Stomach smooth muscle (tissue), 2 donors: ENCODE data around the gene AP3D1.

Experiments
- H3K27ac ChIP-seq: one replicate; pipeline ENCODE4 v1.7.0; 2013; ENCODE audit warnings: mild to moderate bottlenecking, low read length, inconsistent platforms
- H3K27me3 ChIP-seq, 2 donors: one replicate each; pipeline ENCODE4 v1.7.0; 2013; ENCODE audit warnings: low read length in 2 of 2; ENCODE audit not compliant: insufficient read depth in 2 of 2, control insufficient read depth in 1 of 2
- H3K36me3 ChIP-seq, 2 donors: one replicate each; pipeline ENCODE4 v1.7.0; 2013; ENCODE audit warnings: low read length in 2 of 2; ENCODE audit not compliant: control insufficient read depth in 2 of 2, insufficient read depth in 2 of 2
- H3K4me1 ChIP-seq: one replicate; pipeline ENCODE4 v1.7.0; 2013; ENCODE audit warnings: low read length; ENCODE audit not compliant: control insufficient read depth, insufficient read depth
- H3K4me3 ChIP-seq, 2 donors: one replicate each; pipeline ENCODE4 v1.7.0; 2013; ENCODE audit warnings: low read length in 2 of 2
- H3K9ac ChIP-seq, 2 donors: one replicate each; pipeline ENCODE4 v1.7.0; 2013; ENCODE audit warnings: low read length in 2 of 2, mild to moderate bottlenecking in 1 of 2
- H3K9me3 ChIP-seq, 2 donors: one replicate each; pipeline ENCODE4 v1.7.0; 2013; ENCODE audit warnings: low read length in 2 of 2; ENCODE audit not compliant: control insufficient read depth in 2 of 2
- donor health status: healthy.
- donor health status: Pancreatic carcinoma.

AP3D1 gene

GRCh38 chr19:2115324-2115723 is 36.0 kb downstream of the AP3D1 start:
- H3K27me3 ChIP-seq: no peaks in the 10 kb centered on the region
- no peak overlapping the region for H3K27ac ChIP-seq
- H3K36me3 ChIP-seq: peaks cover 63 to 78% of the 10 kb centered on the region in 2 donors

GRCh38 chr19:2114821-2115220 is 36.5 kb downstream of the AP3D1 start:
- H3K9ac ChIP-seq: no peak overlapping the region
- H3K36me3 ChIP-seq: peaks cover 66 to 79% of the 10 kb centered on the region in 2 donors

More at GRCh38 chr19:2115324-2115723, 36.0 kb downstream of the AP3D1 start:
- Histone ChIP-seq H3K4me1 (no peaks in the 10 kb centered on the region), H3K9ac (no peak overlapping the region), H3K4me3 (no peak overlapping the region), H3K9me3 (no peaks in the 10 kb centered on the region)

GRCh38 chr19:2114218-2114617 is 37.1 kb downstream of the AP3D1 start:
- H3K4me3 ChIP-seq: no peak overlapping the region
- no peak overlapping the region for H3K27ac ChIP-seq
- H3K27me3 ChIP-seq: no peaks in the 10 kb centered on the region
- H3K9me3 ChIP-seq: no peaks in the 10 kb centered on the region
- no peaks in the 10 kb centered on the region for H3K4me1 ChIP-seq
- peaks cover 70 to 83% of the 10 kb centered on the region in 2 donors for H3K36me3 ChIP-seq
- H3K9ac ChIP-seq: no peak overlapping the region

More at GRCh38 chr19:2114821-2115220, 36.5 kb downstream of the AP3D1 start:
- Histone ChIP-seq H3K27ac (no peak overlapping the region), H3K9me3 (no peaks in the 10 kb centered on the region), H3K4me3 (no peak overlapping the region), H3K4me1 (no peaks in the 10 kb centered on the region), H3K27me3 (no peaks in the 10 kb centered on the region)

GRCh38 chr19:2113439-2114211 is 37.7 kb downstream of the AP3D1 start:
- Histone ChIP-seq H3K9me3 (no peaks in the 10 kb centered on the region), H3K27me3 (no peaks in the 10 kb centered on the region), H3K4me1 (no peaks in the 10 kb centered on the region), H3K4me3 (no peak overlapping the region), H3K27ac (no peak overlapping the region), H3K36me3 (peaks cover 75 to 85% of the 10 kb centered on the region in 2 donors), H3K9ac (no peak overlapping the region)

GRCh38 chr19:2112516-2113320 is 38.6 kb downstream of the AP3D1 start:
- H3K4me3 ChIP-seq: no peak overlapping the region
- no peaks in the 10 kb centered on the region for H3K27me3 ChIP-seq
- no peaks in the 10 kb centered on the region for H3K4me1 ChIP-seq
- no peak overlapping the region for H3K9ac ChIP-seq
- peaks cover 73 to 83% of the 10 kb centered on the region in 2 donors for H3K36me3 ChIP-seq
- H3K9me3 ChIP-seq: no peaks in the 10 kb centered on the region
- H3K27ac ChIP-seq: no peak overlapping the region

GRCh38 chr19:2111886-2112285 is 39.5 kb downstream of the AP3D1 start:
- Histone ChIP-seq H3K27ac (no peak overlapping the region), H3K4me3 (no peak overlapping the region), H3K9me3 (no peaks in the 10 kb centered on the region), H3K4me1 (no peaks in the 10 kb centered on the region), H3K36me3 (peaks cover 65 to 76% of the 10 kb centered on the region in 2 donors), H3K27me3 (no peaks in the 10 kb centered on the region), H3K9ac (no peak overlapping the region)

GRCh38 chr19:2111425-2111824 is 39.9 kb downstream of the AP3D1 start:
- H3K4me1 ChIP-seq: no peaks in the 10 kb centered on the region
- H3K4me3 ChIP-seq: no peak overlapping the region
- H3K9ac ChIP-seq: no peak overlapping the region
- no peaks in the 10 kb centered on the region for H3K27me3 ChIP-seq
- H3K9me3 ChIP-seq: no peaks in the 10 kb centered on the region
- no peak overlapping the region for H3K27ac ChIP-seq
- peaks cover 60 to 75% of the 10 kb centered on the region in 2 donors for H3K36me3 ChIP-seq

- Histone ChIP-seq H3K27ac (no peak overlapping the region), H3K27me3 (no peaks in the 10 kb centered on the region), H3K36me3 (peaks cover 55 to 72% of the 10 kb centered on the region in 2 donors), H3K4me1 (no peaks in the 10 kb centered on the region), H3K4me3 (no peak overlapping the region), H3K9me3 (no peaks in the 10 kb centered on the region), H3K9ac (no peak overlapping the region)
Measured at GRCh38 chr19:2110822-2111221, 40.5 kb downstream of the AP3D1 start.

- no peaks in the 10 kb centered on the region for H3K9me3 ChIP-seq
- no peaks in the 10 kb centered on the region for H3K27me3 ChIP-seq
- H3K4me1 ChIP-seq: no peaks in the 10 kb centered on the region
- no peak overlapping the region for H3K9ac ChIP-seq
- H3K4me3 ChIP-seq: no peak overlapping the region
- H3K27ac ChIP-seq: no peak overlapping the region
- H3K36me3 ChIP-seq: peaks cover 41 to 66% of the 10 kb centered on the region in 2 donors
Measured at GRCh38 chr19:2109046-2109864, 42.1 kb downstream of the AP3D1 start.

GRCh38 chr19:2108251-2109016 is 42.9 kb downstream of the AP3D1 start:
- Histone ChIP-seq H3K9ac (no peak overlapping the region), H3K27me3 (no peaks in the 10 kb centered on the region), H3K27ac (no peak overlapping the region), H3K4me1 (no peaks in the 10 kb centered on the region), H3K36me3 (peaks cover 33 to 59% of the 10 kb centered on the region in 2 donors), H3K4me3 (no peak overlapping the region), H3K9me3 (no peaks in the 10 kb centered on the region)
